Measurements from ENCODE around the gene OR51B2.

GRCh38 chr11:5289696-5290095, 34.4 kb downstream of the OR51B2 start:
- TF ChIP-seq POLR2A (IDR thresholded peaks at IDR 0.05; ENCODE audit: borderline replicate concordance, extremely low read depth, insufficient read depth, insufficient read length) (no peak), CTCF (IDR thresholded peaks at IDR 0.05 in 2 of 3, conservative IDR thresholded peaks at IDR 0.05 in 1 of 3; ENCODE audit: borderline replicate concordance in 1 of 3, insufficient read depth in 1 of 3, low read depth in 2 of 3, low read length in 2 of 3) (no peak), RAD21 (IDR thresholded peaks at IDR 0.05; ENCODE audit: low read depth) (no peak), EZH2 (IDR thresholded peaks at IDR 0.05) (no peak), YY1 (IDR thresholded peaks at IDR 0.05; ENCODE audit: extremely low read depth, insufficient replicate concordance, low read depth, low read length) (no peak), POLR2AphosphoS5 (IDR thresholded peaks at IDR 0.05; ENCODE audit: low read depth, low read length) (no peak), EZH2phosphoT487 (IDR thresholded peaks at IDR 0.05; ENCODE audit: borderline replicate concordance) (no peak), FOSL1 (IDR thresholded peaks at IDR 0.05; ENCODE audit: low read depth) (no peak), REST (IDR thresholded peaks at IDR 0.05; ENCODE audit: low read depth) (no peak)

All from HCT116 (cell line).